GM12801 (cell line): ENCODE data around the gene ESRRG.

Experiments used
- CTCF ChIP-seq: IDR thresholded peaks from one replicate; pipeline ENCODE4 v1.5.1; 2011; ENCODE audit warnings: control low read depth; ENCODE audit not compliant: insufficient read length; ENCODE audit errors: extremely low read depth

The ESRRG gene

GRCh38 chr1:216457356-216457755 lies 265.9 kb downstream of the ESRRG start:
- TF ChIP-seq CTCF: no peak

GRCh38 chr1:216456682-216457081 lies 266.5 kb downstream of the ESRRG start:
- no peak for TF ChIP-seq CTCF

GRCh38 chr1:216453777-216454176 lies 269.5 kb downstream of the ESRRG start:
- TF ChIP-seq CTCF: no peak
